Breast epithelium (tissue), 4 donors: ENCODE data around the gene MIEF1. TPM values are rescaled to one million over a fixed set of nuclear protein-coding genes. Genes with fewer than 3 reads are reported as not detected.

Experiments used
- DNase-seq, 2 donors: peaks; one replicate each; pipeline ENCODE4 v3.0.0-alpha.2; 2019; ENCODE audit warnings: low spot score in 2 of 2
- H3K27ac ChIP-seq, 2 donors: fragments of 200-600 bp; sonication (generic) in 1 of 2; one replicate each; pipeline ENCODE4 v1.5.1; 2016 to 2019; ENCODE audit warnings: mild to moderate bottlenecking in 1 of 2
- H3K27me3 ChIP-seq, 2 donors: fragments of 200-600 bp; sonication (generic) in 1 of 2; one replicate each; pipeline versions ENCODE4 v1.5.1 to v1.6.0; 2017 to 2019; ENCODE audit warnings: control low read depth in 1 of 2, mild to moderate bottlenecking in 1 of 2
- H3K36me3 ChIP-seq: fragments of 200-600 bp; one replicate; pipeline ENCODE4 v1.5.1; 2019
- H3K4me1 ChIP-seq, 2 donors: fragments of 200-600 bp; sonication (generic); one replicate each; pipeline ENCODE4 v1.5.1; 2016 to 2019; ENCODE audit warnings: control low read depth in 1 of 2
- H3K4me3 ChIP-seq, 3 donors: fragments of 200-600 bp; sonication (generic); 1 replicate in 2 of 3; 2 replicates in 1 of 3; pipeline ENCODE4 v1.5.1; 2016 to 2019; ENCODE audit warnings: mild to moderate bottlenecking in 3 of 3, moderate library complexity in 2 of 3
- H3K9me3 ChIP-seq, 2 donors: fragments of 200-600 bp; sonication (generic) in 1 of 2; one replicate each; pipeline ENCODE4 v1.5.1; 2016 to 2019; ENCODE audit warnings: control low read depth in 1 of 2
- CTCF ChIP-seq, 3 donors: fragments of 450-650 bp; IDR thresholded peaks; one replicate each; pipeline ENCODE4 v1.5.1; 2016 to 2017; ENCODE audit warnings: antibody characterized with exemption in 3 of 3, mild to moderate bottlenecking in 3 of 3, moderate library complexity in 3 of 3
- POLR2A ChIP-seq: fragments of 450-650 bp; IDR thresholded peaks from one replicate; pipeline ENCODE4 v1.6.1; 2016; ENCODE audit warnings: antibody characterized with exemption, mild to moderate bottlenecking, moderate library complexity
- POLR2AphosphoS5 ChIP-seq, 3 donors: sonication (generic); formaldehyde crosslinking; IDR thresholded peaks; one replicate each; pipeline ENCODE4 v1.6.1; 2017; ENCODE audit warnings: antibody characterized with exemption in 3 of 3
- intact Hi-C: fragments of 100-400 bp; cut with DNase I; formaldehyde crosslinking; loops from one replicate; pipeline ENCODE4 v1.15.1; 2023; ENCODE audit warnings: low total_unique reads
- total RNA-seq, 3 donors: library from RNA; depleted of rRNA; stranded (reverse); fragments of >200 nt; gene quantifications; one replicate each; pipeline ENCODE4 v1.1.0, GENCODE V29; 2016

MIEF1 gene
- total RNA-seq, 3 donors from 2014 or later = 19.7 to 24.3 (median 22.9) TPM

DNA sequence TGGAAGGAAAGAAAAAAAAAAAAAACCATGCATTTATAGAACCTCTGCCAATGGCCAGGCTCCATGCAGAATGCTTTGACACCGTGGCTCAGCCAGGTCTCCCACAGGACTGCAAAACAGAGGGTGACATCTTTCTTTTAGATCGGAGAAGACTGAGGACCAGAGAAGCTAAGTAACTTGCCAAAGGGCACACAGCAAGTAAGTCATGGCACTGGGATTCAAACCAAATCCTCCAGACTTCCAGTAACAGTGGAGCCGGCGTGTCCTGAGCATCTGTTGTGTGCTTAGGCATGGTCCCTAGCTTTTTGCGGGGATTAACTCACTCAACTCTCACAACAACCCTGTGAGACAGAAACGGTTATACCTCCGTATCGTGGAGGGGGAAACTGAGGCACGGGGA lies 24.5 kb upstream of the MIEF1 start:
- no peaks in the 10 kb centered on the region for H3K27me3 ChIP-seq
- no peaks in the 10 kb centered on the region for H3K9me3 ChIP-seq
- no peak overlapping the region for H3K4me3 ChIP-seq
- intact Hi-C loops = no loop called here
- no peak overlapping the region for H3K27ac ChIP-seq
- no peaks in the 10 kb centered on the region for H3K4me1 ChIP-seq
- TF ChIP-seq POLR2AphosphoS5 (IDR thresholded peaks at IDR 0.05) (no peak), CTCF (IDR thresholded peaks at IDR 0.05) (no peak), POLR2A (no peak)
- no peak for DNase-seq
- no peaks in the 10 kb centered on the region for H3K36me3 ChIP-seq

DNA sequence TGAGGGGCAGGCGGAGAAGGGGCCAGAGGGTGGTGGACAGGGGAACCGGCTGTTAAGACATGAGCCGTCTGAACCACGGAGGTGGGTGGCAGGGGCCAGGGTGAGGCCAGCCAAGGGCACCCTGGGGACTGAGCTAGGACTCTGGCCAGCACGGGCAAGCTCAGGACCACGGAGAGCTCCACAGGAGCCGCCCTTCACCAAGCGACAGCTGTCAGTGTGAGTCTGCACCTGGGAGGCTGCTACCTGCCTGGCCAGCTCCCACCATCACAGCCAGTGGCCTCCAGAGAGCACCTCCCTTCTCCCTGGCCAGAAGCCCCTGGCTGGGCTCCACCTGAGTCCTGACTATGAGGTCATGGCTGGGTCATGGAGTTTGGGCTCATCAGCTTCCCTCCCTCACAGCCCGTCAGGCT lies 23.6 kb upstream of the MIEF1 start:
- TF ChIP-seq POLR2A (no peak), POLR2AphosphoS5 (IDR thresholded peaks at IDR 0.05) (no peak), CTCF (IDR thresholded peaks at IDR 0.05) (no peak)
- Histone ChIP-seq H3K36me3 (no peaks in the 10 kb centered on the region), H3K27ac (no peak overlapping the region), H3K4me3 (no peak overlapping the region), H3K27me3 (no peaks in the 10 kb centered on the region), H3K9me3 (no peaks in the 10 kb centered on the region), H3K4me1 (no peaks in the 10 kb centered on the region)
- no peak for DNase-seq
- intact Hi-C loops = no loop called here

- no peak for TF ChIP-seq POLR2AphosphoS5 (IDR thresholded peaks at IDR 0.05)
- no peak for TF ChIP-seq CTCF (IDR thresholded peaks at IDR 0.05)
- TF ChIP-seq POLR2A = no peak
- H3K27ac ChIP-seq = no peak overlapping the region
Observed at GRCh38 chr22:39479254-39479653, 22.8 kb upstream of the MIEF1 start.

GRCh38 chr22:39480557-39480956 lies 21.5 kb upstream of the MIEF1 start:
- TF ChIP-seq CTCF (IDR thresholded peaks at IDR 0.05) (no peak), POLR2A (no peak), POLR2AphosphoS5 (IDR thresholded peaks at IDR 0.05) (no peak)
- intact Hi-C loops = no loop called here
- Histone ChIP-seq H3K27me3 (no peaks in the 10 kb centered on the region), H3K36me3 (no peaks in the 10 kb centered on the region), H3K4me1 (no peaks in the 10 kb centered on the region), H3K9me3 (no peaks in the 10 kb centered on the region), H3K27ac (no peak overlapping the region), H3K4me3 (no peak overlapping the region)
- no peak for DNase-seq

More at GRCh38 chr22:39479254-39479653, 22.8 kb upstream of the MIEF1 start:
- intact Hi-C loops = no loop called here
- Histone ChIP-seq H3K27me3 (no peaks in the 10 kb centered on the region), H3K4me1 (no peaks in the 10 kb centered on the region), H3K9me3 (no peaks in the 10 kb centered on the region), H3K36me3 (no peaks in the 10 kb centered on the region), H3K4me3 (no peak overlapping the region)
- DNase-seq = no peak

- H3K27me3 ChIP-seq = no peaks in the 10 kb centered on the region
- no peaks in the 10 kb centered on the region for H3K4me1 ChIP-seq
- H3K27ac ChIP-seq = no peak overlapping the region
- TF ChIP-seq POLR2AphosphoS5 (IDR thresholded peaks at IDR 0.05) = no peak
- no peak for TF ChIP-seq POLR2A
- no peak for TF ChIP-seq CTCF (IDR thresholded peaks at IDR 0.05)
- intact Hi-C loops = no loop called here
- DNase-seq = no peak
- no peaks in the 10 kb centered on the region for H3K36me3 ChIP-seq
- no peaks in the 10 kb centered on the region for H3K9me3 ChIP-seq
- H3K4me3 ChIP-seq = no peak overlapping the region
Observed at GRCh38 chr22:39481054-39481453, 21.0 kb upstream of the MIEF1 start.
